NT2/D1 (cell line): Measurements from ENCODE around the gene ZYX.

Source experiments
- SUZ12 ChIP-seq: IDR thresholded peaks from 2 replicates; pipeline ENCODE4 v1.6.1; 2011; ENCODE audit not compliant: insufficient read length, insufficient read depth; ENCODE audit errors: extremely low read depth
- YY1 ChIP-seq: IDR thresholded peaks from 2 replicates; pipeline ENCODE4 v1.6.1; 2011; ENCODE audit not compliant: insufficient read length, insufficient read depth

DNA sequence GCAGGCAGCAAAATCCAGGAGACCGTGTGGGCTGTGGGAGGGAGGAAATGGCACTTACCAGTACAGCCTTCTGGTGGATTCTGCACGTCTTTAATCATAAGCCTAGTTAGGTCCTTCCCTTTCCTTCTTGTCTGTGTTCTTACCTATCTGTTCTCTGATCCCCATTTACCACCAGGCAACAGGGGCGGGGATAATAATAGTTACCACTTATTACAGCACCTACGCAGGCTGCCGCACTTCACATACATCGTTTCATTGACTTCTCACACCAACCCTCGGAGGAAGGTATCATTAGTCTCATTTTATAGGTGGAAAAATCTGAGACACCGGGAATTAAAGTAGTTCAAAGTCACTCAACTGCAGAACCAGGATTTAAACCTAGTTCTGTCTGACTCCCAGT lies 32.0 kb downstream of the ZYX start:
- TF ChIP-seq SUZ12 (no peak), YY1 (no peak)
